ENCODE data around the gene OSBPL9.
"Not testable (repeated sequence)": the region's sequence is repeated elsewhere in the genome, so short reads cannot be mapped to it uniquely, and the experiment has no call there.

OSBPL9 gene

DNA sequence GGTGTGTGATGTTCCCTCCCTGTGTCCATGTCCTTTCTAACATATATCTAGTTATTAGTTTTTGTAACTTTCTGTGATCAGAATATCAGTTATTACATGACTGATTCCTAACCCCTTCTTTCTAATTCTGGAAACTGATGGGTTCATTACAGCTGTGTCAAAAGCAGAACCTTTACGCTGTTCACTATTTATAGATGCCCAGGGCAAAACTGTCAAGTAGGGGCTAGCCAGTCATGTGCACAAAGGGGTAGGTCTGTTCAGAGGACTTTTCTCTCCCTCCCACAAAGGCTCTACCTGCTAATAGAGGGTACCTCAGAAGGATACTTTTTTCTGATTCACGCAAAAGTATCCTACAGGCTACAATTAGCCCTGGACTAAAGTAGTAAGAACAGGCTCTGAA lies 182.5 kb downstream of the OSBPL9 start:
- DNase-seq = no peak

DNA sequence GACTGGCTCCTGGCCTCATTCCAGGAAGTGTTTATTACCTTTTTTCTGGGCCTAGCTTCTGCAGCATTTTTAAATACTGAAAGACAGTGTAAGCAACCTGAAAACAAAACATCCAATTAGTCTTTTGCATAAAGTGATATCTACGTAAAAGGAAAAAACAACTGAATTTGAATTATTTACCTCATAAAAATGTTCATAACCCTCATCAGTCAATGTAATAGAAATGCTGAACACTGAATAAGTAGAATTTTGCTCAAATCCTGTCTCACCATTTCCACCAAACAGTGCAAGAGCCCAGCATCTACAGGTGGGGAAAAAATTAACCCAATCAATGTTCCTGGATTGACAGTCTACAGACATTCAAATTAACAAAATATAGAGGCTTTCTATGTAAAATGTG lies 197.6 kb downstream of the OSBPL9 start:
- DNase-seq = no peak

DNA sequence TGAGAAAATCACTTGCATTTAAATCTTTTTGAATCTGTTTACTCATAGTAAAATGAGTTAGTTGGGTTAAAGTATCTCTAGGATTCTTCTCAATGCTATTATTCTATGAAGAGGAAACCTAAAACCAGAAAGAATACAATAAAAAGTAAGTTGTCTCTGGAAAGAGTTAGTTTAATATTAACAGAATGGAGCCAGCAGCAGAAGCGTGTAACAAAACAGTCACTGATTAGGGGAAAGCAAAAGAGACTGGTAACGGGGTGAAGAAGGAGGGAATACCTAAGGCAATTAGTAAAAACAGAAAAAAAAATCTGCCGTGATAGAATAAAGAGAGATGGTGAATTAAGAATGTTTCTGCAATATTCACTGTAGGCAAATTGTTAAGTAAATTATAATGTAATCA lies 201.6 kb downstream of the OSBPL9 start:
- DNase-seq = no peak

DNA sequence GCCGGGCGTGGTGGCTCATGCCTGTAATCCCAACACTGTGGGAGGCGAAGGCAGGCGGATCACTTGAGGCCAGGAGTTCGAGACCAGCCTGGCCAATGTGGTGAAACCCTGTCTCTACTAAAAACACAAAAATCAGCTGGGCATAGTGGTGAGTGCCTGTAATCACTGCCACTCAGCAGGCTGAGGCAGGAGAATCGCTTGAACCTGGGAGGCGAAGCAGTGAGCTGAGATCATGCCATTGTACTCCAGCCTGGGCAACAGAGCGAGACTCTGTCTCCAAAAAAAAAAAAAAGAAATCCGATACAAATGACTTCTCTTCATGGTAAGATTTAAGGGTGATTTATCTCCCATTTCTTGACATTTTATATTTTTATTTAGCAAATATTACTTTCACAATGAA lies 202.1 kb downstream of the OSBPL9 start:
- not testable (repeated sequence) for DNase-seq

DNA sequence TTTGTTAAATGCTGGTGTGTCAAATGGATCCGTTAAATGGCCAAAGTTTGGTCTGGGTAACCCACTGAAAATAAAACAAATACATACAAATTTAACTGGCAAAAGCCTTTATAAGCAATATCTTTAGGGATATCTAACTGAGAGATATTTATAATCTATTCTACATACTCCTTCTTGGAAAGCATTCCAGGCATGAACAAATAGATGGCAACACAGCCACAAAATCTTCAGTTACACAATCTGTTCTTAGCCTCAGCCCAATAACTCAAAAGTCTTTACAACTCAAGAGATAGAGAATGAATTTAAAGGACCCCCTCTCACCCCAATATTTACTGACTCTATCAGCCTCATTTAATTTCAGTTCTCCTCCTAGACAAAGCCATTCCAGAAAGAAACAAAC lies 202.9 kb downstream of the OSBPL9 start:
- DNase-seq = no peak

DNA sequence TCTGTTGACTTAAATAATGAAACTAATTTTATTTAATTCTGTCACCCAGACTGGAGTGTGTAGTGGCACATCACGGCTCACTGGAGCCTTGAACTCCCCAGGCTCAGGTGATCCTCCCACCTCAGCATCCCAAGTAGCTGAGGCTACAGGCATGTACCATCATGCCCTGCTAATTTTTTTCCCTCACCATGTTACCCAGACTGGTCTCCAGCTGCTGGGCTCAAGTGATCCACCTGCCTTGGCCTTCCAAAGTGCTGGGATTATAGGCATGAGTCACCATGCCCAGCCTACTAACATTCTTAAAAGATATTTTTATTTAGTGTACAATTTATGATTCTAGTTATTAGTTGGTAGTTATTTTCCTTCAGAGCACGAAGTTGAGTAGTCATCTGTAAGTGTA lies 212.2 kb downstream of the OSBPL9 start:
- DNase-seq = no peak

DNA sequence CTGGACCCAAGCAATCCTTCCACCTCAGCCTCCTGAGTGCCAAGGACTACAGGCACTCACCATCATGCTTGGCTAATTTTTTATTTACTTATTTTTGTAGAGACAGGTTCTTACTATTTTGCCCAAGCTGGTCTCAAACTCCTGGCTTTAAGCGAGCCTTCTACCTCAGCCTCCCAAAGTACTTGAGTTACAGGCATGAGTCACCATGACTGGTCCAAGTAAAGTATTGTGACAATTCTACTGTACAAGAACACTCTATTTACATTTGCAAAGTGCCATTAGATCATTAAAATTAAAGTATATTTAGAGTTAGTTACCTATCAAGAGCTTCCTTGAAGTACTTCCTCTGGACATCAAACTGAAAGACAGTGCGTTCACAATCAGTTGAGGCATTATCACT lies 216.8 kb downstream of the OSBPL9 start:
- DNase-seq = no peak

DNA sequence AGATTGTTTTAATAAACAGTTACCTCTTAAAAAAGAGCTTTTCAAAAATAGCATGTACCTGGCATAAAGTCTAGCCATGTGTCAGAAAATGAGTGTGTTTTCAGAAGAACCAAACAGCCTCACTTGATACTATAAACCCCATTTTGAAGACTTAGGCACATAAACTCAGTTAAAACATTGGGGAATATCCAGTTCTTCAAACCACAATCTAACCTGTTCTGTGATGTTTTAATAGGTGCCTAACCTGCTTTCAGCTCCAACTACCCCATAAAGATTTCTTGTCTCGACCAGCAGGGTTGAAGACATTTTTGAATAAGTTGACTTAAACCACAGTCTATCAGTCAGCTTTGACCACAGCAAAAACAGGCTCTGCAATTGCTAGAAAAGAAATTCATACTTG lies 220.4 kb downstream of the OSBPL9 start:
- DNase-seq = no peak

All from DMS 273 treated with DMSO at 0.1 percent for 48 hours (cell line).